Epithelial cell of prostate (primary cell): Measurements from ENCODE around the gene PSMD5.
A peak's percentile ranks its signal among the peaks of the same experiment; 100 is the strongest.

Experiments used
- DNase-seq: peaks from one replicate; pipeline ENCODE4 v3.0.0-alpha.2; 2011; ENCODE audit warnings: low read depth, low spot score
- H3K27ac ChIP-seq: fragments of 450-650 bp; 2 replicates; pipeline ENCODE4 v1.5.1; 2017; ENCODE audit warnings: mild to moderate bottlenecking

PSMD5 gene

GRCh38 chr9:120770931-120771330 lies 71.8 kb downstream of the PSMD5 start:
- no peak overlapping the region for H3K27ac ChIP-seq
- no peak for DNase-seq

GRCh38 chr9:120768886-120769285 lies 73.8 kb downstream of the PSMD5 start:
- DNase-seq = no peak

GRCh38 chr9:120768247-120768646 lies 74.5 kb downstream of the PSMD5 start:
- H3K27ac ChIP-seq = peak overlapping the region; percentile 37
- DNase-seq = no peak

More at GRCh38 chr9:120768886-120769285, 73.8 kb downstream of the PSMD5 start:
- H3K27ac ChIP-seq = no peak overlapping the region

- H3K27ac ChIP-seq = peak overlapping the region; percentile 37
- DNase-seq = peak; percentile 53
Observed at GRCh38 chr9:120767451-120767850, 75.3 kb downstream of the PSMD5 start.
